Endothelial cell of umbilical vein (primary cell): ENCODE measurements around the gene APBB2. TPM values are rescaled to one million over a fixed set of nuclear protein-coding genes. Genes with fewer than 3 reads are reported as not detected.

Experiments
- BruUV-seq: library from RNA; stranded (reverse); fragments of 400-500 nt; replicated peaks from 2 replicates; lab custom pipeline; 2021; lab: Mats Ljungman, UMichigan
- CTCF ChIA-PET: fragments of 300-600, 350-600 bp; sonication (Branson Sonifier 250); formaldehyde crosslinking; loops from one replicate; lab custom pipeline; 2021; ENCODE audit warnings: antibody characterized with exemption, inconsistent platforms; lab: Charles Lee
- POLR2A ChIA-PET: fragments of 300-600, 350-600 bp; sonication (Branson Sonifier 250); formaldehyde crosslinking; loops from one replicate; lab custom pipeline; 2021; ENCODE audit warnings: antibody characterized with exemption, inconsistent platforms; lab: Charles Lee
- DNase-seq: peaks from one replicate; pipeline ENCODE4 v3.0.0-alpha.2; 2011; ENCODE audit warnings: low read depth, low spot score
- FAIRE-seq: peaks from 2 replicates; lab custom pipeline; 2011; peaks lifted over from hg19 to GRCh38; lab: Jason Lieb, UNC
- H2AFZ ChIP-seq: 2 replicates; pipeline ENCODE4 v1.6.0; 2012; ENCODE audit warnings: low read depth, low read length, control low read depth, inconsistent platforms
- H3K27ac ChIP-seq: 2 replicates; pipeline ENCODE4 v1.5.1; 2011; ENCODE audit warnings: low read depth, mild to moderate bottlenecking, control low read depth, low read length, moderate library complexity; ENCODE audit not compliant: insufficient read depth
- H3K27me3 ChIP-seq, 2 experiments: 2 replicates each; pipeline versions ENCODE4 v1.6.0 to v1.6.1; 2011; ENCODE audit warnings: low read length in 2 of 2, mixed read lengths in 1 of 2; ENCODE audit not compliant: control insufficient read depth in 2 of 2, insufficient read depth in 2 of 2
- H3K36me3 ChIP-seq, 2 experiments: 2 replicates in 1 of 2; 3 replicates in 1 of 2; pipeline ENCODE4 v1.5.1; 2011; ENCODE audit warnings: low read length in 2 of 2, mild to moderate bottlenecking in 1 of 2, moderate library complexity in 1 of 2; ENCODE audit not compliant: control insufficient read depth in 2 of 2, insufficient read depth in 2 of 2; ENCODE audit errors: extremely low read depth in 1 of 2
- H3K4me1 ChIP-seq: 3 replicates; pipeline ENCODE4 v1.5.1; 2011; ENCODE audit warnings: mild to moderate bottlenecking, low read length; ENCODE audit not compliant: control insufficient read depth, insufficient read depth; ENCODE audit errors: extremely low read depth
- H3K4me2 ChIP-seq: 2 replicates; pipeline ENCODE4 v1.6.1; 2011; ENCODE audit warnings: low read length, control low read depth, mixed read lengths; ENCODE audit not compliant: insufficient read depth
- H3K4me3 ChIP-seq, 3 experiments: fragments of 200-600 bp in 1 of 3; sonication (generic), shearing (Covaris generic) in 1 of 3; replicated peaks in 1 of 3; 2 replicates each; pipeline ENCODE4 v1.5.1; 2011 to 2016; ENCODE audit warnings: control low read depth in 3 of 3, low read length in 3 of 3, mild to moderate bottlenecking in 2 of 3, inconsistent platforms in 1 of 3, low read depth in 1 of 3, moderate library complexity in 1 of 3; ENCODE audit not compliant: insufficient read depth in 1 of 3
- H3K79me2 ChIP-seq: 2 replicates; pipeline ENCODE4 v1.6.0; 2012; ENCODE audit warnings: low read length, inconsistent platforms; ENCODE audit not compliant: control insufficient read depth, insufficient read depth
- H3K9ac ChIP-seq: replicated peaks from 2 replicates; pipeline ENCODE3; 2011; ENCODE audit warnings: low read length, control low read depth; ENCODE audit not compliant: insufficient read depth; ENCODE audit errors: extremely low read depth
- H3K9me1 ChIP-seq: replicated peaks from 3 replicates; pipeline ENCODE4 v1.6.0; 2011; ENCODE audit warnings: mild to moderate bottlenecking, low read length; ENCODE audit not compliant: control insufficient read depth, insufficient read depth; ENCODE audit errors: extremely low read depth
- H3K9me3 ChIP-seq: replicated peaks from 2 replicates; pipeline ENCODE4 v1.5.1; 2012; ENCODE audit warnings: low read length, inconsistent platforms; ENCODE audit not compliant: control insufficient read depth, insufficient read depth
- H4K20me1 ChIP-seq: replicated peaks from 2 replicates; pipeline ENCODE3; 2011; ENCODE audit warnings: mild to moderate bottlenecking, low read length; ENCODE audit not compliant: control insufficient read depth, insufficient read depth; ENCODE audit errors: extremely low read depth
- EZH2 ChIP-seq: IDR thresholded peaks from 2 replicates; pipeline ENCODE4 v1.6.1; 2012; ENCODE audit warnings: borderline replicate concordance, low read depth, mild to moderate bottlenecking, moderate library complexity, low read length, inconsistent platforms; ENCODE audit not compliant: severe bottlenecking
- GATA2 ChIP-seq: IDR thresholded peaks from 2 replicates; pipeline ENCODE4 v1.7.0; 2011; ENCODE audit warnings: low read depth, mild to moderate bottlenecking, moderate library complexity, mixed read lengths, low read length; ENCODE audit not compliant: insufficient read length, insufficient read depth
- MYC ChIP-seq: IDR thresholded peaks from one replicate; pipeline ENCODE4 v1.6.1; 2011; ENCODE audit warnings: mild to moderate bottlenecking, low read depth, low read length
- POLR2A ChIP-seq: IDR thresholded peaks from 2 replicates; pipeline ENCODE4 v1.6.1; 2012; ENCODE audit warnings: low read depth, mild to moderate bottlenecking, control low read depth, low read length
- POLR2AphosphoS5 ChIP-seq: IDR thresholded peaks from 2 replicates; pipeline ENCODE4 v1.6.1; 2012; ENCODE audit warnings: low read depth, mild to moderate bottlenecking, control low read depth, low read length, moderate library complexity; ENCODE audit not compliant: insufficient read depth
- dilution Hi-C: fragments of 300-500 bp; cut with MboI; formaldehyde crosslinking; loops from one replicate; pipeline ENCODE4 v1.15.0; 2019; ENCODE audit warnings: low sequenced_read_pairs; ENCODE audit not compliant: extremely low pct_ligation_motif_present
- intact Hi-C: fragments of 100-400 bp; cut with micrococcal nuclease; formaldehyde crosslinking; loops from one replicate; pipeline ENCODE4 v1.10.0; 2022
- polyA plus RNA-seq, 4 experiments: library from polyadenylated mRNA; depleted of rRNA in 3 of 4; stranded (reverse) in 3 of 4; unstranded in 1 of 4; fragments of >200 nt; gene quantifications; 2 replicates each; pipeline versions ENCODE4 v1.2.1 to v1.2.3, GENCODE V29; 2011 to 2012; ENCODE audit warnings: missing spikeins in 1 of 4
- total RNA-seq: library from RNA; stranded (reverse); gene quantifications from 2 replicates; pipeline ENCODE4 v1.2.3, GENCODE V29; 2021
- TF ChIP-seq, protein P1 (sequence below): IDR thresholded peaks from 2 replicates; pipeline ENCODE4 v1.6.1; 2011; ENCODE audit not compliant: insufficient read depth, insufficient read length
- TF ChIP-seq, protein P2 (sequence below), 2 donors: IDR thresholded peaks; 1 replicate in 1 of 2; 2 replicates in 1 of 2; pipeline ENCODE4 v1.5.1; 2011; ENCODE audit warnings: low read length in 2 of 2, mild to moderate bottlenecking in 2 of 2, moderate library complexity in 2 of 2, control low read depth in 1 of 2, inconsistent platforms in 1 of 2, low read depth in 1 of 2; ENCODE audit not compliant: insufficient read depth in 1 of 2; ENCODE audit errors: extremely low read depth in 1 of 2

Gene APBB2
- total and polyA plus RNA-seq, 2 donors (not counting 3 experiments of a cell fraction or from before 2014, with no cell fraction given), result 79.8 to 124 TPM

DNA sequence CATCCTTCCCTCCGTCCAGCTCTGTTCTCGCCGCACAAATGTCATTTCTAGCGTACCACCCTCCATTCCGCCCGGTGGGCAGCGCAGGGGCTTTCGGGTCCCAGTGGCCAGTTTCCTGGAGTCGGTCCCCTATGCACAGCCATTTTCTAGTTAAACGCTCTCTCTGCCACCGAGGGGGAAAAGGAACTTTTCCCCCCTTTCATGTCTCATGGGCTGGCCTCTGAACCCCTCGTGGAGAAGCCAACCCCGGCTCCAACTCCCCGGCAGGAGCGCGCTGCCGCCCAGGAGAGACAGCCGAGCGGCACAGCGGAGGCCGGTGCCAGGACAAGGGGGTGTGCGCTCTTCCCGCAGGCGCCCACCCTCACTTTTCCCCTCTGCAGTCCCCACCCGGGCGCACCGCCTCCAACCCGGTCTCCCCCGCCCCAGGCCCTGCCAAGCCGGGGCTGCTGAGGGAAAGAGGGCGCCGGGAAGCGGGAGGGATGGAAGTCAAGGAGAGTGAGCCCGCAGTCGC lies 662 bp downstream of the APBB2 start:
- dilution Hi-C loops (loop anchor here (25.0 kb wide), 1 partner anchor 276 kb away; no protein-coding TSS in a partner anchor), intact Hi-C loops (loop anchor here (1.0 to 5.0 kb wide), 7 partner anchors 58 to 305 kb away; no protein-coding TSS in a partner anchor)
- no peaks in the 10 kb centered on the region for H3K27me3 ChIP-seq
- H3K9ac ChIP-seq, result peak overlapping the region; percentile 93
- no TSS peak for BruUV-seq
- TF ChIP-seq, protein P1, sequence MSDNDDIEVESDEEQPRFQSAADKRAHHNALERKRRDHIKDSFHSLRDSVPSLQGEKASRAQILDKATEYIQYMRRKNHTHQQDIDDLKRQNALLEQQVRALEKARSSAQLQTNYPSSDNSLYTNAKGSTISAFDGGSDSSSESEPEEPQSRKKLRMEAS, result no peak
- TF ChIP-seq, protein P2, sequence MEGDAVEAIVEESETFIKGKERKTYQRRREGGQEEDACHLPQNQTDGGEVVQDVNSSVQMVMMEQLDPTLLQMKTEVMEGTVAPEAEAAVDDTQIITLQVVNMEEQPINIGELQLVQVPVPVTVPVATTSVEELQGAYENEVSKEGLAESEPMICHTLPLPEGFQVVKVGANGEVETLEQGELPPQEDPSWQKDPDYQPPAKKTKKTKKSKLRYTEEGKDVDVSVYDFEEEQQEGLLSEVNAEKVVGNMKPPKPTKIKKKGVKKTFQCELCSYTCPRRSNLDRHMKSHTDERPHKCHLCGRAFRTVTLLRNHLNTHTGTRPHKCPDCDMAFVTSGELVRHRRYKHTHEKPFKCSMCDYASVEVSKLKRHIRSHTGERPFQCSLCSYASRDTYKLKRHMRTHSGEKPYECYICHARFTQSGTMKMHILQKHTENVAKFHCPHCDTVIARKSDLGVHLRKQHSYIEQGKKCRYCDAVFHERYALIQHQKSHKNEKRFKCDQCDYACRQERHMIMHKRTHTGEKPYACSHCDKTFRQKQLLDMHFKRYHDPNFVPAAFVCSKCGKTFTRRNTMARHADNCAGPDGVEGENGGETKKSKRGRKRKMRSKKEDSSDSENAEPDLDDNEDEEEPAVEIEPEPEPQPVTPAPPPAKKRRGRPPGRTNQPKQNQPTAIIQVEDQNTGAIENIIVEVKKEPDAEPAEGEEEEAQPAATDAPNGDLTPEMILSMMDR (IDR thresholded peaks at IDR 0.05; ENCODE audit: extremely low read depth in 1 of 2, insufficient read depth in 1 of 2, low read depth in 1 of 2, low read length in 2 of 2), result no peak
- TF ChIP-seq POLR2A (no peak), POLR2AphosphoS5 (no peak), EZH2 (no peak), MYC (no peak), GATA2 (no peak)
- H3K27ac ChIP-seq, result peak overlapping the region; percentile 49
- FAIRE-seq (no peak), DNase-seq (no peak)
- H3K4me1 ChIP-seq, result peaks cover 44% of the 10 kb centered on the region
- H3K4me3 ChIP-seq, result peak overlapping the region; percentile 85 to 96 (median 86)
- ChIA-PET POLR2A (interaction anchor here (0.6 to 1.7 kb wide), 6 partner anchors 9 to 60 kb away, joined by 3 to 7 read pairs (median 4); partner anchors contain the start of gene UCHL1), CTCF (interaction anchor here (0.6 to 7.5 kb wide), 64 partner anchors 9 to 316 kb away, joined by 3 to 179 read pairs (median 4); partner anchors contain the start of gene UCHL1)
- no peaks in the 10 kb centered on the region for H4K20me1 ChIP-seq
- H3K79me2 ChIP-seq, result peaks cover 56% of the 10 kb centered on the region
- H3K4me2 ChIP-seq, result peak overlapping the region; percentile 95
- H3K36me3 ChIP-seq, result no peaks in the 10 kb centered on the region
- H3K9me3 ChIP-seq, result no peaks in the 10 kb centered on the region
- no peak overlapping the region for H2AFZ ChIP-seq
- H3K9me1 ChIP-seq, result no peaks in the 10 kb centered on the region
